ENCODE measurements around the gene TP53BP1. TPM values are rescaled to one million over a fixed set of nuclear protein-coding genes. Genes with fewer than 3 reads are reported as not detected.

The TP53BP1 gene
- total RNA-seq, 2 donors from 2014 or later: 23.1 to 34.2 TPM

- Histone ChIP-seq H3K9me3 (no peaks in the 10 kb centered on the region), H3K4me1 (peaks cover 0 to 16% of the 10 kb centered on the region in 2 donors), H3K4me3 (no peak overlapping the region), H3K36me3 (peaks cover 50% of the 10 kb centered on the region), H3K27ac (no peak overlapping the region), H3K27me3 (no peaks in the 10 kb centered on the region)
- DNase-seq (ENCODE audit: low spot score): no peak
- no peak for TF ChIP-seq CTCF (IDR thresholded peaks at IDR 0.05)
These were observed 29.3 kb upstream of the TP53BP1 start for GRCh38 chr15:43522247-43522646.

DNA sequence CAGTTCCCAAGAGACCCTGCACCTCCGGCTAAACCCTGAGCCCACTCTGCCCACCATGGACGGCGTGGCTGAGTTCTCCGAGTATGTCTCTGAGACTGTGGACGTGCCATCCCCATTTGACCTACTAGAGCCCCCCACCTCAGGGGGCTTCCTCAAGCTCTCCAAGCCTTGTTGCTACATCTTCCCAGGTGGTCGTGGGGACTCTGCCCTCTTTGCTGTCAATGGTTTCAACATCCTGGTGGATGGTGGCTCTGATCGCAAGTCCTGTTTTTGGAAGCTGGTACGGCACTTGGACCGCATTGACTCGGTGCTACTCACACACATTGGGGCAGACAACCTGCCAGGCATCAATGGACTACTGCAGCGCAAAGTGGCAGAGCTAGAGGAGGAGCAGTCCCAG lies 28.5 kb upstream of the TP53BP1 start:
- no peaks in the 10 kb centered on the region for H3K9me3 ChIP-seq
- H3K27ac ChIP-seq: no peak overlapping the region
- no peak overlapping the region for H3K4me3 ChIP-seq
- no peak for DNase-seq (ENCODE audit: low spot score)
- no peaks in the 10 kb centered on the region for H3K27me3 ChIP-seq
- TF ChIP-seq CTCF (IDR thresholded peaks at IDR 0.05): no peak
- H3K36me3 ChIP-seq: peaks cover 50% of the 10 kb centered on the region
- H3K4me1 ChIP-seq: peaks cover 0 to 25% of the 10 kb centered on the region in 2 donors

GRCh38 chr15:43520138-43520537 lies 27.2 kb upstream of the TP53BP1 start:
- Histone ChIP-seq H3K36me3 (peaks cover 48% of the 10 kb centered on the region), H3K4me3 (no peak overlapping the region), H3K9me3 (no peaks in the 10 kb centered on the region), H3K27me3 (no peaks in the 10 kb centered on the region), H3K27ac (no peak overlapping the region), H3K4me1 (peaks cover 0 to 38% of the 10 kb centered on the region in 2 donors)
- TF ChIP-seq CTCF (IDR thresholded peaks at IDR 0.05): no peak
- DNase-seq (ENCODE audit: low spot score): peak; percentile 38

GRCh38 chr15:43519196-43519595 lies 26.2 kb upstream of the TP53BP1 start:
- Histone ChIP-seq H3K9me3 (no peaks in the 10 kb centered on the region), H3K36me3 (peaks cover 38% of the 10 kb centered on the region), H3K27ac (peak overlapping the region; percentile 85 to 86), H3K4me3 (peak overlapping the region in 1 of 2 donors; percentile 60), H3K27me3 (no peaks in the 10 kb centered on the region), H3K4me1 (peaks cover 0 to 46% of the 10 kb centered on the region in 2 donors)
- DNase-seq (ENCODE audit: low spot score): no peak
- TF ChIP-seq CTCF (IDR thresholded peaks at IDR 0.05): no peak

- no peaks in the 10 kb centered on the region for H3K9me3 ChIP-seq
- H3K27ac ChIP-seq: peak overlapping the region; percentile 85 to 86
- H3K4me3 ChIP-seq: peak overlapping the region; percentile 53 to 60
- no peak for TF ChIP-seq CTCF (IDR thresholded peaks at IDR 0.05)
- peaks cover 29% of the 10 kb centered on the region for H3K36me3 ChIP-seq
- peaks cover 0 to 47% of the 10 kb centered on the region in 2 donors for H3K4me1 ChIP-seq
- peak; percentile 59 for DNase-seq (ENCODE audit: low spot score)
- no peaks in the 10 kb centered on the region for H3K27me3 ChIP-seq
These were observed 25.3 kb upstream of the TP53BP1 start for GRCh38 chr15:43518197-43518761.

Measured in right atrium auricular region (tissue), 2 donors.